ENCODE data around the gene KCP.

KCP gene

GRCh38 chr7:128876127-128876526 is 34.4 kb downstream of the KCP start:
- no peak for DNase-seq (ENCODE audit: low read depth in 2 of 3, low spot score in 1 of 3)

- no peak for DNase-seq (ENCODE audit: low read depth in 2 of 3, low spot score in 1 of 3)
Observed at GRCh38 chr7:128875523-128875948, 35.0 kb downstream of the KCP start.

GRCh38 chr7:128874140-128875031 is 36.1 kb downstream of the KCP start:
- DNase-seq (ENCODE audit: low read depth in 2 of 3, low spot score in 1 of 3), result no peak

GRCh38 chr7:128873234-128873633 is 37.3 kb downstream of the KCP start:
- no peak for DNase-seq (ENCODE audit: low read depth in 2 of 3, low spot score in 1 of 3)

- DNase-seq (ENCODE audit: low read depth in 2 of 3, low spot score in 1 of 3), result no peak
Observed at GRCh38 chr7:128872394-128872824, 38.1 kb downstream of the KCP start.

- no peak for DNase-seq (ENCODE audit: low read depth in 2 of 3, low spot score in 1 of 3)
Observed at GRCh38 chr7:128871050-128871449, 39.5 kb downstream of the KCP start.

- DNase-seq (ENCODE audit: low read depth in 2 of 3, low spot score in 1 of 3), result no peak
Observed at GRCh38 chr7:128869944-128870285, 40.6 kb downstream of the KCP start.

- peak in 1 of 3 donors; percentile 26 for DNase-seq (ENCODE audit: low read depth in 2 of 3, low spot score in 1 of 3)
Observed at GRCh38 chr7:128869138-128869943, 41.2 kb downstream of the KCP start.

- no peak for DNase-seq (ENCODE audit: low read depth in 2 of 3, low spot score in 1 of 3)
Observed at GRCh38 chr7:128868624-128869137, 41.8 kb downstream of the KCP start.

- DNase-seq (ENCODE audit: low read depth in 2 of 3, low spot score in 1 of 3), result no peak
Observed at GRCh38 chr7:128867842-128868623, 42.5 kb downstream of the KCP start.

GRCh38 chr7:128867241-128867640 is 43.3 kb downstream of the KCP start:
- no peak for DNase-seq (ENCODE audit: low read depth in 2 of 3, low spot score in 1 of 3)

- no peak for DNase-seq (ENCODE audit: low read depth in 2 of 3, low spot score in 1 of 3)
Observed at GRCh38 chr7:128865996-128866877, 44.3 kb downstream of the KCP start.

- DNase-seq (ENCODE audit: low read depth in 2 of 3, low spot score in 1 of 3), result no peak
Observed at GRCh38 chr7:128865303-128865702, 45.2 kb downstream of the KCP start.

GRCh38 chr7:128863433-128863989 is 47.0 kb downstream of the KCP start:
- peak; percentile 21 to 44 (median 40) for DNase-seq (ENCODE audit: low read depth in 2 of 3, low spot score in 1 of 3)

- DNase-seq (ENCODE audit: low read depth in 2 of 3, low spot score in 1 of 3), result peak; percentile 98 to 99 (median 98)
Observed at GRCh38 chr7:128862571-128863432, 47.7 kb downstream of the KCP start, which contains the start of gene ATP6V1F. TSS of gene ATP6V1F (plus strand) at chr7:128862856. CDS start at chr7:128862905, 49 bp downstream.

- no peak for DNase-seq (ENCODE audit: low read depth in 2 of 3, low spot score in 1 of 3)
Observed at GRCh38 chr7:128861957-128862570, 48.4 kb downstream of the KCP start.

- DNase-seq (ENCODE audit: low read depth in 2 of 3, low spot score in 1 of 3), result no peak
Observed at GRCh38 chr7:128860158-128861073, 50.1 kb downstream of the KCP start.
